HG02938 (cell line): ENCODE data around the gene GANC.

Experiments
- ATAC-seq: cut with Tn5 transposase; IDR thresholded peaks from one replicate; pipeline ENCODE4 v1.9.1; 2021; ENCODE audit warnings: mild to moderate bottlenecking, moderate library complexity; ENCODE audit not compliant: unreplicated experiment

The GANC gene

GRCh38 chr15:42373274-42373673 is 100.3 kb downstream of the GANC start:
- no peak for ATAC-seq

DNA sequence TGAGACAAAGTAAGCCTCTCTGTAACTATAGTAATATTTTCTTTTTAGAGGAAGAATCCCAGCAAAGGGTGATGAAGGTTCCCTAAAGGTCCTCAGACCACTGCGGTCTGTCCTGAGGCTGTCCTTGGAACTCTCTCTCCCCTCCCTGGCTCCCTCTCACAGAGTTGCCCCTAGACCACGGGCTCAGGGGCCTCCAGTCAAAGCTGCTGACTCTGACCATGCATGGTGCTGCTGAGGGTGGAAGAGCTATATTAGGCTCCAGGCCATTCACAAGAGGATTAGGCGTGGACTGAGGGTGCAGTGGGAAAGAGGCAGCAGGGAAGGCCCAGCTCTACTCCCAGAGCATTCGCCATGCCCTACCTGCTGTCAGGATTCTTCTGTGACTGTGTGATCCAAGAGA is 100.9 kb downstream of the GANC start:
- ATAC-seq: no peak

DNA sequence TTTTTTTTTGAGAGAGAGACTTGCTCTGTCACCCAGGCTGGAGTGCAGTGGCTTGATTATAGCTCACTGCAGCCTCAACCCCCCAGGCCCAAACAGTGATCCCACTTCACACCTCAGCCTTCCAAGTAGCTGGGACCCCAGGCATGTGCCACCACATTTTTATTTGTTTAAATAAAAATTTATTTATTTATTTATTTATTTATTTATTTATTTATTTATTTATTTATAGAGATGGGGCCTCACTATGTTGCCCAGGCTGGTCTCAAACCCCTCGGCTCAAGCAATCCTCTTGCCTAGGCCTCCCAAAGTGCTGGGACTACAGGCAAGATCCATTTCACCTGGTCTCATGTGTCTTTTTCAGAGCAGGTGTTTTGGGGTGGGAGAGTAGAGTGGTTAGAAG is 101.8 kb downstream of the GANC start:
- no peak for ATAC-seq

DNA sequence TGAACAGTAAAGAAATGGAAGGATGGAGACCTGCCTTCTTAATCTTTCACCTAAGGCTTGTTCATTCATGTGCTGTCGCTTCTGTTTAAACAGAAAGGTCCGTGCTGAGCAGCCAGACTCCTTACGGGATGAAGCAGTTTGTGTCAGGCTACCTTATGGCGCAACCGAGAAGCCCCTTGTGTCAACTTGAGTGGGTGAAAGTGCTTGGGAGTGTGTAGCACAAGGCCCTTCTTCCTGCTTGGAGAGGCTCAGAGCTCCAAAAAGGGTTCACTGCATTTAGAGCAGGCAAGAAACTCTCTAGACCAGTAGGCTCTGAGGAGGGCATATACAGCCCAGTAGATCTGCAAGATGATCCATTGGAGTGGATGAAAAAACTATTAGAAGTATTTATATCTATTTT is 102.3 kb downstream of the GANC start:
- ATAC-seq: no peak

DNA sequence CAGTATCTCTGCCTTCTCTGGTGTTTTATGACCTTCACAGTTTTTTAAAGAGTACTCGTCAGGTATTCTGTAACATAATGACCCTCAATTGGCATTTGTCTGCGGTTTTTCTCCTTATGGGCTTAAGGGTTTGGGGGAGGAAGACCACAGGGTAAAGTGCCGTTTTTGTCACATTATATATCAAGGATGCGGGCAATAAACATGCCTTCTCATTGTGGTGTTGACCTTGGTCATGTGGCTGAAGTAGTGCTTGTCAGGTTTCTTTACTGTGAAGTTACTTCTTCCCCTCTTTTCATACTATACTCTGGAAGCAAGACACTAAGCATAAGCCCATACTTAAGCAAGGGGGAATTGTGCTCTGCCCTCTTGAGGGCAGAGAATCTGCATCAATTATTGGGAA is 102.9 kb downstream of the GANC start:
- ATAC-seq: no peak

DNA sequence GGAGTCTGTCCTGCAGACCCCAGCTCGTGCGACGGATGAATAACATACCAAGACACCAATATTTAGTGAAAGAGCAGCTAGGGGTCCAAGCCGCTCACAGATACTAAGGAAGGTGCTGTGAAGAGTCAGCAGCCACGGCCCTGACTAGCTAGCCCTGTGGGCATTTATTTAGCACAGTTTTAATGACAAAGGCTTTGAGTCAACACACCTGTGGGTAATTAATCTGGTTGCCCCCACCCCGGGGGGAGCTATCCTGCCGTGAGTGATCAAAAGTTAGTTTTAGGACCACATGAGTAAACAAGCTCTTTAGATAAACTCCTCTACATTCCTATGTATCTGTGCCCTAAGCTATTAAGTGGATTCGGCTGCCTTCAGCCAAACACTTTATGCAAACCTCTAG is 105.0 kb downstream of the GANC start:
- ATAC-seq: no peak

- no peak for ATAC-seq
These were observed 111.6 kb downstream of the GANC start for GRCh38 chr15:42384597-42384996.

- no peak for ATAC-seq
These were observed 112.4 kb downstream of the GANC start for GRCh38 chr15:42385206-42385979.

DNA sequence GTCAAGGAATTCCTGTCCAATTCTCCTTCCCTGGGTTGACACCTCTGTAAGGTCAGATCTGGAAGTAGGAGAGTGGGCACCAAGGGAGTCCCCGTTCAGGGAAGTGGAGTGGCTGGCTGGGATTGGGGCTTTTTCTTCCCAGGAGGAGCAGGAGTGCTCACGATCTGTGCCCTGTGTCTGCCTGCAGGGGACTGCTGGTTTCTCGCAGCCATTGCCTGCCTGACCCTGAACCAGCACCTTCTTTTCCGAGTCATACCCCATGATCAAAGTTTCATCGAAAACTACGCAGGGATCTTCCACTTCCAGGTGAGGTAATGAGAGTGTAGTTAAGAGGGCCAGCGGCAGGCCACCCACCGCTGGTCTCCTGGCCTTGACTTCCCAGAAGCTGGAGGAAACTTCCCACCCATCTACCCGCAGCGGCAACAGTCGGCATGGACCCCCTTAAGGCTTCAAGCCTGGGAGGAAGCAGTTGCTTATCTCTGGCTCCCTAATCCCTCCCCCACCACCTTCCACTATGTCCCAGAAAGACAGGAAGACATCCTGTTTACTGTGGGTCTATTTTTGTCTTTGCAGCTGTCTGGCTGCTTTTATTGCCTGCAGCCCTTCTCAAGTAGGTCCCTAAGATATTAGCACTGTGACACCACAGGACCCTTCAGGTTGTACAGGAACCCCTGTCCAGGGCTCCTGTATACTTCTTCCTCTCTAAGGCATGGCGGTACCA is 113.1 kb downstream of the GANC start:
- no peak for ATAC-seq

DNA sequence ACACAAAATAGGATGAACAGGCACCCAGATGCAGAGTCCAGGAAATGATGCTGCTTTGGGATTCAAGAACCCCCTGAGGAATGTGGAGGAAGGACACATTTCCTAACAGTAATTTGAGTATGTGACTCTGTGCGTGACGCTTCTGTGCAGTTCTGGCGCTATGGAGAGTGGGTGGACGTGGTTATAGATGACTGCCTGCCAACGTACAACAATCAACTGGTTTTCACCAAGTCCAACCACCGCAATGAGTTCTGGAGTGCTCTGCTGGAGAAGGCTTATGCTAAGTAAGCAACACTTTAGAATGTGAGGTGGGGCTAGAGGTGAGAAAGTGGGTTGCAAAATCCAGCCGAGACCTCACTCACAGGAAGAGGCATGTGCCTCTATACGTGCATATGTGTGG is 114.6 kb downstream of the GANC start:
- ATAC-seq: no peak

GRCh38 chr15:42392309-42393024 is 119.5 kb downstream of the GANC start:
- no peak for ATAC-seq

GRCh38 chr15:42394106-42394505 is 121.1 kb downstream of the GANC start:
- ATAC-seq: no peak

DNA sequence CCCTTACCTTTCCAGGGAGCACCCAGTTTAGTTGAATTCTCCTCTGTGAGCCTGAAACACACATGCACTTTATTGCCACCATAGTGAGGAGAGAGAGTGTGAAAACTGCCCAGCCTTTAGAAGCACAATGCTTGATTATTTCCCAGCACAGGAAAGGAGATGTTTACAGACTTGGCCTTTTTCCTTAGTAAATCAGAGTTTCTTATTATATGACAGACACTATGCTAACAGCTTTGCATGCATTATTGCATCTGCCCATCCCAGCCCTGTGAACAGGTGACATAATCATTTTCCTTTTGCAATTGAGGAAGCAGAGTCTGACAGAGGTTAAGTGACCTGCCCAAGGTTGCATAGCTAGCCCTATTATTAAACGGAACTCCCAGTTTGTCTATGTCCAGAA is 122.8 kb downstream of the GANC start:
- ATAC-seq: no peak

- ATAC-seq: no peak
These were observed 128.8 kb downstream of the GANC start for GRCh38 chr15:42401544-42402454.

- ATAC-seq: no peak
These were observed 129.6 kb downstream of the GANC start for GRCh38 chr15:42402455-42403205.

- no peak for ATAC-seq
These were observed 130.4 kb downstream of the GANC start for GRCh38 chr15:42403389-42403788.

- ATAC-seq: no peak
These were observed 131.6 kb downstream of the GANC start for GRCh38 chr15:42404461-42405235.

- ATAC-seq: no peak
These were observed 133.0 kb downstream of the GANC start for GRCh38 chr15:42405863-42406482.
